ENCODE data around the gene CS. TPM values are rescaled to one million over a fixed set of nuclear protein-coding genes. Genes with fewer than 3 reads are reported as not detected.

CS gene
- total and polyA plus RNA-seq, 2 experiments from 2014 or later: 83.2 to 111 TPM

GRCh38 chr12:56222531-56222895 lies 77.6 kb downstream of the CS start:
- peak overlapping the region; percentile 56 for H2AFZ ChIP-seq
- WGBS (ENCODE audit: low lambda C conversion rate, missing lambda C conversion rate): 56% methylated on average over 4 of the region's 4 CpGs

GRCh38 chr12:56221757-56222530 lies 78.2 kb downstream of the CS start, which contains the start of gene RNF41:
TSS of gene RNF41 (minus strand) at chr12:56221922. CDS start at chr12:56214047, 7,875 bp downstream.
- no peaks in the 10 kb centered on the region for H3K27me3 ChIP-seq
- H3K4me2 ChIP-seq: peak within 1 kb of the TSS; percentile 94
- no peaks in the 10 kb centered on the region for H3K9me2 ChIP-seq (replicated peaks; ENCODE audit: insufficient read depth)
- no peaks in the 10 kb centered on the region for H4K20me1 ChIP-seq (ENCODE audit: insufficient read depth, poor library complexity, severe bottlenecking)
- H3K4me3 ChIP-seq: peak within 1 kb of the TSS; percentile 69
- 14% methylated on average over 41 of the region's 42 CpGs for WGBS (ENCODE audit: low lambda C conversion rate, missing lambda C conversion rate)
- DNase-seq (ENCODE audit: low spot score): peak; percentile 99
- TF ChIP-seq EZH2 (IDR thresholded peaks at IDR 0.05; ENCODE audit: borderline replicate concordance) (no peak), EZH2phosphoT487 (IDR thresholded peaks at IDR 0.05; ENCODE audit: low read depth, severe bottlenecking, unreplicated experiment) (no peak), CTCF (IDR thresholded peaks at IDR 0.05; ENCODE audit: poor library complexity) (no peak)
- H3K9me3 ChIP-seq (ENCODE audit: low read depth): no peaks in the 10 kb centered on the region
- H3K79me2 ChIP-seq: peaks cover 42% of the 10 kb centered on the region
- peaks cover 22% of the 10 kb centered on the region for H3K4me1 ChIP-seq (ENCODE audit: insufficient read depth)
- H2AFZ ChIP-seq: peak within 1 kb of the TSS; percentile 59
- H3K27ac ChIP-seq: peak within 1 kb of the TSS; percentile 96
- H3K36me3 ChIP-seq (replicated peaks; ENCODE audit: insufficient read depth, low read depth): no peaks in the 10 kb centered on the region

More at GRCh38 chr12:56222531-56222895, 77.6 kb downstream of the CS start:
- no peaks in the 10 kb centered on the region for H4K20me1 ChIP-seq (ENCODE audit: insufficient read depth, poor library complexity, severe bottlenecking)
- peak overlapping the region; percentile 79 for H3K4me2 ChIP-seq
- peak overlapping the region; percentile 10 for H3K4me3 ChIP-seq
- no peaks in the 10 kb centered on the region for H3K9me2 ChIP-seq (replicated peaks; ENCODE audit: insufficient read depth)
- H3K79me2 ChIP-seq: peaks cover 36% of the 10 kb centered on the region
- no peaks in the 10 kb centered on the region for H3K36me3 ChIP-seq (replicated peaks; ENCODE audit: insufficient read depth, low read depth)
- TF ChIP-seq CTCF (IDR thresholded peaks at IDR 0.05; ENCODE audit: poor library complexity) (no peak), EZH2 (IDR thresholded peaks at IDR 0.05; ENCODE audit: borderline replicate concordance) (no peak), EZH2phosphoT487 (IDR thresholded peaks at IDR 0.05; ENCODE audit: low read depth, severe bottlenecking, unreplicated experiment) (no peak)
- no peaks in the 10 kb centered on the region for H3K27me3 ChIP-seq
- no peaks in the 10 kb centered on the region for H3K9me3 ChIP-seq (ENCODE audit: low read depth)
- DNase-seq (ENCODE audit: low spot score): no peak
- H3K4me1 ChIP-seq (ENCODE audit: insufficient read depth): peaks cover 22% of the 10 kb centered on the region
- peak overlapping the region; percentile 96 for H3K27ac ChIP-seq

Other genes with a start within 250 kb of the CS start
- gene ERBB3, start 220.2 kb downstream of the CS start, total RNA-seq: 104 and 128 TPM in 2 replicates
- 56.1 and 69.0 TPM in 2 replicates for gene ERBB3, start 220.2 kb downstream of the CS start, polyA plus RNA-seq
- 87.9 and 90.7 TPM in 2 replicates for gene PA2G4, start 195.8 kb downstream of the CS start, total RNA-seq
- 102 and 109 TPM in 2 replicates for gene PA2G4, start 195.8 kb downstream of the CS start, polyA plus RNA-seq
- gene RPL41, start 183.7 kb downstream of the CS start, total RNA-seq: 2,379 and 2,801 TPM in 2 replicates
- gene RPL41, start 183.7 kb downstream of the CS start, polyA plus RNA-seq: 2,115 and 2,240 TPM in 2 replicates
- gene ZC3H10, start 182.1 kb downstream of the CS start, total RNA-seq: 3.7 and 9.0 TPM in 2 replicates
- gene ZC3H10, start 182.1 kb downstream of the CS start, polyA plus RNA-seq: 2.2 and 5.7 TPM in 2 replicates
- gene ESYT1, start 172.1 kb downstream of the CS start, total RNA-seq: 44.9 and 52.3 TPM in 2 replicates
- 40.0 and 43.8 TPM in 2 replicates for gene ESYT1, start 172.1 kb downstream of the CS start, polyA plus RNA-seq
- 80.6 and 98.1 TPM in 2 replicates for gene MYL6B, start 147.7 kb downstream of the CS start, total RNA-seq
- gene MYL6B, start 147.7 kb downstream of the CS start, polyA plus RNA-seq: 82.2 and 83.9 TPM in 2 replicates
- gene MYL6, start 142.0 kb downstream of the CS start, total RNA-seq: 1,441 and 1,490 TPM in 2 replicates
- 2,273 and 2,387 TPM in 2 replicates for gene MYL6, start 142.0 kb downstream of the CS start, polyA plus RNA-seq
- gene SMARCC2, start 110.8 kb downstream of the CS start, total RNA-seq: 34.8 and 37.4 TPM in 2 replicates
- gene SMARCC2, start 110.8 kb downstream of the CS start, polyA plus RNA-seq: 68.6 and 72.4 TPM in 2 replicates
- gene RNF41, start 78.4 kb downstream of the CS start, total RNA-seq: 47.6 and 66.4 TPM in 2 replicates
- gene RNF41, start 78.4 kb downstream of the CS start, polyA plus RNA-seq: 12.2 and 22.5 TPM in 2 replicates
- gene NABP2, start 76.0 kb downstream of the CS start, total RNA-seq: 21.9 and 35.4 TPM in 2 replicates
- 12.4 and 12.5 TPM in 2 replicates for gene NABP2, start 76.0 kb downstream of the CS start, polyA plus RNA-seq
- 179 and 187 TPM in 2 replicates for gene SLC39A5, start 70.3 kb downstream of the CS start, total RNA-seq
- 155 and 167 TPM in 2 replicates for gene SLC39A5, start 70.3 kb downstream of the CS start, polyA plus RNA-seq
- 21.9 and 23.3 TPM in 2 replicates for gene ANKRD52, start 41.9 kb downstream of the CS start, total RNA-seq
- gene ANKRD52, start 41.9 kb downstream of the CS start, polyA plus RNA-seq: 37.2 and 46.8 TPM in 2 replicates
- 7.8 and 8.2 TPM in 2 replicates for gene COQ10A, start 33.4 kb downstream of the CS start, total RNA-seq
- gene COQ10A, start 33.4 kb downstream of the CS start, polyA plus RNA-seq: 9.6 and 10.7 TPM in 2 replicates
- 155 and 179 TPM in 2 replicates for gene CNPY2, start 15.7 kb upstream of the CS start, total RNA-seq
- gene CNPY2, start 15.7 kb upstream of the CS start, polyA plus RNA-seq: 428 and 474 TPM in 2 replicates
- 23.5 and 29.4 TPM in 2 replicates for gene PAN2, start 33.7 kb upstream of the CS start, total RNA-seq
- gene PAN2, start 33.7 kb upstream of the CS start, polyA plus RNA-seq: 23.6 and 41.1 TPM in 2 replicates
- gene IL23A, start 38.6 kb upstream of the CS start, total RNA-seq: 2.0 and 2.3 TPM in 2 replicates
- 2.1 and 3.1 TPM in 2 replicates for gene IL23A, start 38.6 kb upstream of the CS start, polyA plus RNA-seq
- 148 and 157 TPM in 2 replicates for gene STAT2, start 59.8 kb upstream of the CS start, total RNA-seq
- 90.1 and 104 TPM in 2 replicates for gene STAT2, start 59.8 kb upstream of the CS start, polyA plus RNA-seq
- gene APOF, start 62.5 kb upstream of the CS start, total RNA-seq: 0.12 TPM in 1 of 2 replicates, not detected in the other
- 0.55 TPM in 1 of 2 replicates, not detected in the other for gene APOF, start 62.5 kb upstream of the CS start, polyA plus RNA-seq
- gene TIMELESS, start 149.1 kb upstream of the CS start, total RNA-seq: 7.9 and 9.6 TPM in 2 replicates
- 12.4 and 13.0 TPM in 2 replicates for gene TIMELESS, start 149.1 kb upstream of the CS start, polyA plus RNA-seq
- gene MIP, start 154.3 kb upstream of the CS start, total RNA-seq: 0.08 TPM in 1 of 2 replicates, not detected in the other
- 0.30 TPM in 1 of 2 replicates, not detected in the other for gene MIP, start 154.3 kb upstream of the CS start, polyA plus RNA-seq
- gene SPRYD4, start 168.2 kb upstream of the CS start, total RNA-seq: 2.5 and 3.4 TPM in 2 replicates
- gene SPRYD4, start 168.2 kb upstream of the CS start, polyA plus RNA-seq: 3.2 TPM in 2 replicates
- gene GLS2, start 187.8 kb upstream of the CS start, total RNA-seq: 6.1 and 6.4 TPM in 2 replicates
- gene GLS2, start 187.8 kb upstream of the CS start, polyA plus RNA-seq: 3.3 and 3.5 TPM in 2 replicates
- gene RBMS2, start 221.5 kb upstream of the CS start, total RNA-seq: 14.6 and 15.2 TPM in 2 replicates
- 15.9 and 18.8 TPM in 2 replicates for gene RBMS2, start 221.5 kb upstream of the CS start, polyA plus RNA-seq